Activated CD8-positive, alpha-beta memory T cell treated with anti-CD3 and anti-CD28 coated beads for 36 hours (primary cell): Measurements from ENCODE around the gene GALNTL6. TPM values are rescaled to one million over a fixed set of nuclear protein-coding genes. Genes with fewer than 3 reads are reported as not detected.

ENCODE experiments used
- CTCF ChIA-PET: fragments of 350-600 bp; sonication (Branson Sonifier 250); formaldehyde crosslinking; loops from one replicate; lab custom pipeline; 2021; ENCODE audit warnings: antibody characterized with exemption; lab: Charles Lee
- POLR2A ChIA-PET: fragments of 350-600 bp; sonication (Branson Sonifier 250); formaldehyde crosslinking; loops from one replicate; lab custom pipeline; 2021; ENCODE audit warnings: antibody characterized with exemption; lab: Charles Lee
- total RNA-seq, 2 experiments: library from RNA; stranded (reverse); gene quantifications; one replicate each; pipeline ENCODE4 v1.2.3, GENCODE V29; 2021

GALNTL6 gene
- total RNA-seq, 2 experiments from 2014 or later: not detected

DNA sequence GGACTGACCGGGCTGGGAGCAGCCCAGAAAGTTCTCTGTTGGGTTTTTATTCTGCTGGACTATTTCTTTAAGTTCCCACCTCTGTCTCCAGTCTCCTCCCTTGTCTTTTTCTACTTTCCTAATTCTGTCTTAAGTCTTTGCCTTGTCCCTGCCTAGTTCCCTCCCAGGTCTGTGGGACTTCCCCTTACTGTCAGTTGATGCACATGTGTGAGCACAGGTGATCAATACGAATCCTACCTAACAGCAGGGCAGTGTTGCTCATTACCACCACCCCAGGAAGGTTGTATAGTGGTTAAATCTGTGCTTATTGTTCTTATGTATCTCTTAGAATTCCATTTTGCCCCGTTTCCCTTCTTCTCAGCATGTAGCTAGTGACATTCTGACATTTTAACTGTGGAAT is 62.1 kb downstream of the GALNTL6 start:
- ChIA-PET CTCF (no interaction called here), POLR2A (no interaction called here)

- CTCF ChIA-PET: no interaction called here
- POLR2A ChIA-PET: no interaction called here
Observed at GRCh38 chr4:171876636-171877035, 63.4 kb downstream of the GALNTL6 start.

GRCh38 chr4:171880136-171880535 is 66.9 kb downstream of the GALNTL6 start:
- CTCF ChIA-PET: no interaction called here
- POLR2A ChIA-PET: no interaction called here

- CTCF ChIA-PET: no interaction called here
Observed at GRCh38 chr4:171889681-171890080, 76.5 kb downstream of the GALNTL6 start.

GRCh38 chr4:171891038-171891437 is 77.8 kb downstream of the GALNTL6 start:
- ChIA-PET POLR2A (no interaction called here), CTCF (no interaction called here)

More at GRCh38 chr4:171889681-171890080, 76.5 kb downstream of the GALNTL6 start:
- POLR2A ChIA-PET: no interaction called here

DNA sequence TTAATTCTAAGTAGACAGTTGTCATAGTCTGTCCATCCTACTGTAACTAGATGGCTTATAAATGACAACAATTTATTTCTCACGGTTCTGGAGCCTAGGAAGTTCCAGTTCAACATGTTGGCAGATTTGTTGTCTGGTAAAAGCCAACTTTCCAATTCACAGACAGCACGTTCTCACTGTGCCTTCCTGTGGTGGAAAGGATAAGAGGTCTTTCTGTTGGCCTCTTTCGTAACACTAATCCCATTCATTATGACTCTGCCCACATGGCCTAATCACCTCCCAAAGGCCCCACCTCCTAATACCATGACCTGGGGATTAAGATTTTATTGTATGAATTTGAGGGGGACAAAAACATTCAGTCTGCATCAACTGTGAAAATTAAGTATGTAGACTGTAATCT is 83.2 kb downstream of the GALNTL6 start:
- ChIA-PET POLR2A (no interaction called here), CTCF (no interaction called here)

DNA sequence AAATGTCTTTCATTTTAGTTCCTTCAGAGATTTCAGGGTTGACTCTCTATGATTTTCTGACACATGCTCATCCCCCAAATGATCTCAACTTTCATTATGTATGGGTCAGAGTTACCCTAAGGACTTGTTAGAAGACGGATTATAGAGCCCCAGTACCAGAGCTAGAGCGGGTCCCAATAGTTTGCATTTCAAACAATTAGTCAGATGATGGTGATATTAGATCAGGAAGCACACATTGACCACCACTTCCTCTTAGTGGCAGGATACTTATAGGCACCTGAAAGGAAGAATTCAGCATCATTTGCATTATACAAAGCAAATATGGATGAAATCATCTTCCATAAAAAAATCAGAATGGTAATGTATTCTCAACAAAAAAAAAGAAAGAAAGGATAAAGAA is 106.1 kb downstream of the GALNTL6 start:
- POLR2A ChIA-PET: no interaction called here
- CTCF ChIA-PET: no interaction called here

DNA sequence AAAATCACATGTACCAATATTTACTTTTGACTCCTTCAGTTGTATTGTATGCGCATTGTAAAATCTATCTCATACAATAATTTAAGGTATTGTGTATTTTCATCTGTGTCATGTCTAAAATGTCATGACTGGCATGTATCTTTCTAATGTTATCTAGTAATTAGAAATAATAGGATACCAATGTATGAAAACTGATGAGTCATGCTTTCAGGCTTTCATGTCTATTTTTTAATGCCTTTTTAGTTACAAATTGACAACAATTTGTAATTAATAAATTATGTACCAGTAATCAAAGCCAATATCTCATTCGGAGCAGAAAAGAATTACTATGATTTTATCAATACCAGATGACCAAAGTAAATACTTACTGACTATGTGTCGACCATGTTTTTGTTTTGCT is 107.7 kb downstream of the GALNTL6 start:
- POLR2A ChIA-PET: no interaction called here
- CTCF ChIA-PET: no interaction called here

- ChIA-PET CTCF (no interaction called here), POLR2A (no interaction called here)
Observed at GRCh38 chr4:171924746-171925376, 111.7 kb downstream of the GALNTL6 start.

GRCh38 chr4:171928336-171928735 is 115.1 kb downstream of the GALNTL6 start:
- ChIA-PET POLR2A (no interaction called here), CTCF (no interaction called here)

DNA sequence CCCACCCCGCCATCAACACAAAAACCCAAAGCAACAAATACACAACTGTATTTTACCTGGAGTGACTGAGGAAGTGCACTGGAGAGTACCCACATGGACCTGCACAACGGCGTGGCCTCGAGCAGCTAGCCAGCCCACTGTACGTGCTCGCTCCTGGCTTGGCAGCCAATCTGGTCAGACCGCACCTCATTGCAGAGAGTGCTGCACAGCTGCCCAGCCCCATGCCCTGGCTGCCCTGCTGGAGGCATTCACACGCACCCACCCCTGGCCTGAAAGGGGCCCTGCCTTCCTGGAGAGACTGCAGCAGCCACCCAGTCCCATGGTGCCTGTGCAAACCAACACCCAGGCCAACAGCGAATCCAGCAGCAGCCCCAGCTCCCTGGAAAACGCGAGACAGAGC is 116.3 kb downstream of the GALNTL6 start:
- POLR2A ChIA-PET: no interaction called here

DNA sequence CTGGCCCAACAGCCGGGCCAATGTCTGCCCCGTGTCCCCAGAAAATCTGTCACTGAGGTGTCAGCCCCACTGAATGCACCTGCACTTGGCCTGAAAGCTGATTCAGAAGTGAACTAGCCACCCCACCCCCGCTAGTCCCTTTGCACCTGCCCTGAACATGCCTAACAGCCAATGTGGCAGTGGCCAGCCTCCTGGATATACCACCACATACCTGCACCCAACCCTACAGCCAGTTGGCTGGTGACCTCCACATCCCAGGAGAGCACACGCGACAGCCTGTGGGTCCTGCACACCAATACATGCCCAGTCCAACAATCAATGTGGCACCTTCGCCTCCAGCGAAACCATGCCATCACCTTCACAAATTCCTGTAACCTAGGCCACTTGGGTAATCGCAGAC is 116.7 kb downstream of the GALNTL6 start:
- POLR2A ChIA-PET: no interaction called here
- CTCF ChIA-PET: no interaction called here

More for the DNA sequence above, 116.3 kb downstream of the GALNTL6 start:
- CTCF ChIA-PET: no interaction called here

DNA sequence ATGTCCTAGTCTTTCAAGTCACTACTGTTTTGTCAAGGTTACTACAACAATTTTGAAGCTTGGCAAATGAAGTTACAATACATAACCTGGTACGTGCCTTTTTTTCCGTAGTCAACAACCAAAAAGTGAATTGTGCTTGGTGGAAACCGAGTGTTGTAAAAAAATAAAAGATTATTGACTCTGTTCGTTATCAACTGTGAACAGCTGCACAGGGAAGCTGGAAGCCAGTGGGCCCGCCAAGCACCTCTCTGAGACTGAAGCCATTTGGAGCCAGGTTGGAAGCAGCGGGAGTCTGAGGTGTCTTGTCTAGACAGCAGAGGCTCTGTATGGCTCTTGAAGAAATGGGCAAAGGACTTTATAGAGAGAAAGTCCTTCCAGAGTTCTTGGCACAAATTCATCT is 119.0 kb downstream of the GALNTL6 start:
- CTCF ChIA-PET: no interaction called here
- POLR2A ChIA-PET: no interaction called here

GRCh38 chr4:171940656-171941055 is 127.5 kb downstream of the GALNTL6 start:
- POLR2A ChIA-PET: no interaction called here
- CTCF ChIA-PET: no interaction called here

- CTCF ChIA-PET: no interaction called here
Observed at GRCh38 chr4:171947400-171947799, 134.2 kb downstream of the GALNTL6 start.

GRCh38 chr4:171948038-171948437 is 134.8 kb downstream of the GALNTL6 start:
- CTCF ChIA-PET: interaction anchor here (0.6 kb wide), 1 partner anchor 15 kb away, joined by 3 read pairs; no protein-coding TSS in a partner anchor
- POLR2A ChIA-PET: no interaction called here

More at GRCh38 chr4:171947400-171947799, 134.2 kb downstream of the GALNTL6 start:
- POLR2A ChIA-PET: no interaction called here

DNA sequence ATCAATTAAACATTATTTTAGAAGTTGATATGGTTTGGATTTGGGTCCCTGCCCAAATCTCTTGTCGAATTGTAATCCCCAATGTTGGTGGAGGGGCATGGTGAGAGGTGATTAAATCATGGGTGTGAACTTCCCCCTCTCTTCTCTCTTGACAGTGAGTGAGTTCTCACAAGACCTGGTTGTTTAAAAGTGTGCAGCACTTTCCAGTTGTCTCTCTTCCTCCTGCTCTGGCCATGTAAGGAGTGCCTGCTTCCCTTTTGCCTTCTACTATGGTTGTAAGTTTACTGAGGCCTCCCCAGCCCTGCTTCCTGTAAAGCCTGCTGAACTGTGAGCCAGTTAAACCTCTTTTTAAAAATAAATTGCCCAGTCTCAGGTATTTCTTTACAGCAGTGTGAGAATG is 141.4 kb downstream of the GALNTL6 start:
- CTCF ChIA-PET: no interaction called here

GRCh38 chr4:171956678-171957077 is 143.5 kb downstream of the GALNTL6 start:
- ChIA-PET POLR2A (no interaction called here), CTCF (no interaction called here)

More for the DNA sequence above, 141.4 kb downstream of the GALNTL6 start:
- POLR2A ChIA-PET: no interaction called here

- ChIA-PET POLR2A (no interaction called here), CTCF (interaction anchor here (0.8 kb wide), 1 partner anchor 14 kb away, joined by 3 read pairs; no protein-coding TSS in a partner anchor)
Observed at GRCh38 chr4:171962110-171962509, 148.9 kb downstream of the GALNTL6 start.

GRCh38 chr4:171966356-171966755 is 153.2 kb downstream of the GALNTL6 start:
- ChIA-PET CTCF (no interaction called here), POLR2A (no interaction called here)

DNA sequence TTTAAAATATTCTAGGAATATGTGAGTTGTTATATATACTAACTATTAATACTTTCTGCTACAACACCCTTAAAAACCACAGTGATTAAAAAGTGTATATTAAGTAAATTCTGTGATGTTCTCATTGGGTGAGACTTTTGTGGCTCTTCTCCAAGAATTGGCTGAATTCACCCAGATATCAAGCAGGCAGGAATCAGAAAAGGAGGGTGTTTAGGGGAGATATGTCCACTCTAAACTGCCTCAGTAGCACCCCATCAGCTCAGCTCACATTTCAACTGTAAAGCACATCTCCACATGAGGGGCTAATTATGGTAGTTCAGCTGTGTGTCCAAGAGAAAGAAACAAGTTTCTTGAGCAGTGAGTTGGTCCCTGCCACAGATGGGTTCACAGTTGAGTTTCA is 165.0 kb downstream of the GALNTL6 start:
- POLR2A ChIA-PET: no interaction called here
- CTCF ChIA-PET: no interaction called here

GRCh38 chr4:171979461-171979860 is 166.3 kb downstream of the GALNTL6 start:
- ChIA-PET CTCF (no interaction called here), POLR2A (no interaction called here)
